H1 (cell line): ENCODE results near the gene ARMC9. TPM values are rescaled to one million over a fixed set of nuclear protein-coding genes. Genes with fewer than 3 reads are reported as not detected.

Experiments
- CHD2 ChIP-seq: IDR thresholded peaks from 2 replicates; pipeline ENCODE4 v1.6.1; 2012; ENCODE audit warnings: low read length, improper control_type of control experiment
- KDM4A ChIP-seq: IDR thresholded peaks from one replicate; pipeline ENCODE4 v1.7.1; 2012; ENCODE audit warnings: low read depth, mild to moderate bottlenecking, moderate library complexity, low read length, inconsistent platforms; ENCODE audit not compliant: severe bottlenecking
- KDM5A ChIP-seq: fragments of 200-600 bp; IDR thresholded peaks from 2 replicates; pipeline ENCODE4 v1.7.1; 2012; ENCODE audit warnings: mild to moderate bottlenecking, low read length, inconsistent platforms, mixed read lengths
- polyA plus RNA-seq, 7 experiments: library from polyadenylated mRNA; depleted of rRNA in 3 of 7; stranded (reverse) in 5 of 7; unstranded in 2 of 7; fragments of >200 nt in 5 of 7; fragments of 200-250 nt in 2 of 7; gene quantifications; 1 replicate in 5 of 7; 2 replicates in 1 of 7; 4 replicates in 1 of 7; pipeline versions ENCODE4 v1.2.1 to v1.2.3, GENCODE V29; 2011 to 2013; ENCODE audit warnings: missing spikeins in 2 of 7, mixed read lengths in 2 of 7
- total RNA-seq: library from RNA; stranded (reverse); fragmentation: NEBNext Ultra II Directional; extraction: Animal tissue kit (Norgen Biotek cat#: 25700); gene quantifications from 2 replicates; pipeline ENCODE4 v1.2.1, GENCODE V29; 2021
- TF ChIP-seq, protein P1 (sequence below): fragments of 300-600 bp; sonication (generic); IDR thresholded peaks from 2 replicates; pipeline ENCODE4 v1.7.1; 2012; ENCODE audit warnings: low read length, moderate library complexity, mild to moderate bottlenecking, inconsistent platforms; ENCODE audit not compliant: insufficient replicate concordance
- TF ChIP-seq, protein P2 (sequence below), 3 experiments: IDR thresholded peaks; 1 replicate in 2 of 3; 2 replicates in 1 of 3; pipeline versions ENCODE4 v1.5.1 to v1.6.1; 2011; ENCODE audit warnings: low read length in 3 of 3, mild to moderate bottlenecking in 3 of 3, inconsistent platforms in 2 of 3, low read depth in 1 of 3, moderate library complexity in 1 of 3; ENCODE audit not compliant: insufficient read depth in 1 of 3; ENCODE audit errors: control extremely low read depth in 1 of 3

The ARMC9 gene
- total and polyA plus RNA-seq, 2 of the 8 experiments (the other 6 are each of a cell fraction or from before 2014, with no cell fraction given) = 23.2 to 36.1 TPM

DNA sequence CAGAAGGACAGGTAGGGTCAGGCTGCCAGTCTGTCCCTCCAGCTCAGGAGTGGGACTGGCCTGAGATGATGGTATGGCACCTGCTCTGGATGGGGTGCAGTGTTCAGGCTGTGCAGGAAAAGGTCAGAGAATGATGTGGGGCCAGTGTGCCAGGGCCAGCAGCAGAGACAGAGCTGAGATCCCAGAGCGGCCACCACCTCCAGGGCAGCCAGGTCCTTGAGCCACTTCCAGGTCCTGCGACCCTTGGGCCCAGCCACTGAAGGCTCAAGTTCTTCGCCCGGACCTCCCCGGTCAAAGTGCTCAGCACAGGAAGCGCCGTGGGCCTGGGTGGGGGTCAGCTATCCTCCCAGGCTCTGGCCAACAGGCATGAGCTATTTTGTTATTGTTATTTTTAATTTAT, 12.1 kb upstream of the ARMC9 start (continued):
- TF ChIP-seq, protein P1, sequence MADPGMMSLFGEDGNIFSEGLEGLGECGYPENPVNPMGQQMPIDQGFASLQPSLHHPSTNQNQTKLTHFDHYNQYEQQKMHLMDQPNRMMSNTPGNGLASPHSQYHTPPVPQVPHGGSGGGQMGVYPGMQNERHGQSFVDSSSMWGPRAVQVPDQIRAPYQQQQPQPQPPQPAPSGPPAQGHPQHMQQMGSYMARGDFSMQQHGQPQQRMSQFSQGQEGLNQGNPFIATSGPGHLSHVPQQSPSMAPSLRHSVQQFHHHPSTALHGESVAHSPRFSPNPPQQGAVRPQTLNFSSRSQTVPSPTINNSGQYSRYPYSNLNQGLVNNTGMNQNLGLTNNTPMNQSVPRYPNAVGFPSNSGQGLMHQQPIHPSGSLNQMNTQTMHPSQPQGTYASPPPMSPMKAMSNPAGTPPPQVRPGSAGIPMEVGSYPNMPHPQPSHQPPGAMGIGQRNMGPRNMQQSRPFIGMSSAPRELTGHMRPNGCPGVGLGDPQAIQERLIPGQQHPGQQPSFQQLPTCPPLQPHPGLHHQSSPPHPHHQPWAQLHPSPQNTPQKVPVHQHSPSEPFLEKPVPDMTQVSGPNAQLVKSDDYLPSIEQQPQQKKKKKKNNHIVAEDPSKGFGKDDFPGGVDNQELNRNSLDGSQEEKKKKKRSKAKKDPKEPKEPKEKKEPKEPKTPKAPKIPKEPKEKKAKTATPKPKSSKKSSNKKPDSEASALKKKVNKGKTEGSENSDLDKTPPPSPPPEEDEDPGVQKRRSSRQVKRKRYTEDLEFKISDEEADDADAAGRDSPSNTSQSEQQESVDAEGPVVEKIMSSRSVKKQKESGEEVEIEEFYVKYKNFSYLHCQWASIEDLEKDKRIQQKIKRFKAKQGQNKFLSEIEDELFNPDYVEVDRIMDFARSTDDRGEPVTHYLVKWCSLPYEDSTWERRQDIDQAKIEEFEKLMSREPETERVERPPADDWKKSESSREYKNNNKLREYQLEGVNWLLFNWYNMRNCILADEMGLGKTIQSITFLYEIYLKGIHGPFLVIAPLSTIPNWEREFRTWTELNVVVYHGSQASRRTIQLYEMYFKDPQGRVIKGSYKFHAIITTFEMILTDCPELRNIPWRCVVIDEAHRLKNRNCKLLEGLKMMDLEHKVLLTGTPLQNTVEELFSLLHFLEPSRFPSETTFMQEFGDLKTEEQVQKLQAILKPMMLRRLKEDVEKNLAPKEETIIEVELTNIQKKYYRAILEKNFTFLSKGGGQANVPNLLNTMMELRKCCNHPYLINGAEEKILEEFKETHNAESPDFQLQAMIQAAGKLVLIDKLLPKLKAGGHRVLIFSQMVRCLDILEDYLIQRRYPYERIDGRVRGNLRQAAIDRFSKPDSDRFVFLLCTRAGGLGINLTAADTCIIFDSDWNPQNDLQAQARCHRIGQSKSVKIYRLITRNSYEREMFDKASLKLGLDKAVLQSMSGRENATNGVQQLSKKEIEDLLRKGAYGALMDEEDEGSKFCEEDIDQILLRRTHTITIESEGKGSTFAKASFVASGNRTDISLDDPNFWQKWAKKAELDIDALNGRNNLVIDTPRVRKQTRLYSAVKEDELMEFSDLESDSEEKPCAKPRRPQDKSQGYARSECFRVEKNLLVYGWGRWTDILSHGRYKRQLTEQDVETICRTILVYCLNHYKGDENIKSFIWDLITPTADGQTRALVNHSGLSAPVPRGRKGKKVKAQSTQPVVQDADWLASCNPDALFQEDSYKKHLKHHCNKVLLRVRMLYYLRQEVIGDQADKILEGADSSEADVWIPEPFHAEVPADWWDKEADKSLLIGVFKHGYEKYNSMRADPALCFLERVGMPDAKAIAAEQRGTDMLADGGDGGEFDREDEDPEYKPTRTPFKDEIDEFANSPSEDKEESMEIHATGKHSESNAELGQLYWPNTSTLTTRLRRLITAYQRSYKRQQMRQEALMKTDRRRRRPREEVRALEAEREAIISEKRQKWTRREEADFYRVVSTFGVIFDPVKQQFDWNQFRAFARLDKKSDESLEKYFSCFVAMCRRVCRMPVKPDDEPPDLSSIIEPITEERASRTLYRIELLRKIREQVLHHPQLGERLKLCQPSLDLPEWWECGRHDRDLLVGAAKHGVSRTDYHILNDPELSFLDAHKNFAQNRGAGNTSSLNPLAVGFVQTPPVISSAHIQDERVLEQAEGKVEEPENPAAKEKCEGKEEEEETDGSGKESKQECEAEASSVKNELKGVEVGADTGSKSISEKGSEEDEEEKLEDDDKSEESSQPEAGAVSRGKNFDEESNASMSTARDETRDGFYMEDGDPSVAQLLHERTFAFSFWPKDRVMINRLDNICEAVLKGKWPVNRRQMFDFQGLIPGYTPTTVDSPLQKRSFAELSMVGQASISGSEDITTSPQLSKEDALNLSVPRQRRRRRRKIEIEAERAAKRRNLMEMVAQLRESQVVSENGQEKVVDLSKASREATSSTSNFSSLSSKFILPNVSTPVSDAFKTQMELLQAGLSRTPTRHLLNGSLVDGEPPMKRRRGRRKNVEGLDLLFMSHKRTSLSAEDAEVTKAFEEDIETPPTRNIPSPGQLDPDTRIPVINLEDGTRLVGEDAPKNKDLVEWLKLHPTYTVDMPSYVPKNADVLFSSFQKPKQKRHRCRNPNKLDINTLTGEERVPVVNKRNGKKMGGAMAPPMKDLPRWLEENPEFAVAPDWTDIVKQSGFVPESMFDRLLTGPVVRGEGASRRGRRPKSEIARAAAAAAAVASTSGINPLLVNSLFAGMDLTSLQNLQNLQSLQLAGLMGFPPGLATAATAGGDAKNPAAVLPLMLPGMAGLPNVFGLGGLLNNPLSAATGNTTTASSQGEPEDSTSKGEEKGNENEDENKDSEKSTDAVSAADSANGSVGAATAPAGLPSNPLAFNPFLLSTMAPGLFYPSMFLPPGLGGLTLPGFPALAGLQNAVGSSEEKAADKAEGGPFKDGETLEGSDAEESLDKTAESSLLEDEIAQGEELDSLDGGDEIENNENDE = no peak
- TF ChIP-seq, protein P2, sequence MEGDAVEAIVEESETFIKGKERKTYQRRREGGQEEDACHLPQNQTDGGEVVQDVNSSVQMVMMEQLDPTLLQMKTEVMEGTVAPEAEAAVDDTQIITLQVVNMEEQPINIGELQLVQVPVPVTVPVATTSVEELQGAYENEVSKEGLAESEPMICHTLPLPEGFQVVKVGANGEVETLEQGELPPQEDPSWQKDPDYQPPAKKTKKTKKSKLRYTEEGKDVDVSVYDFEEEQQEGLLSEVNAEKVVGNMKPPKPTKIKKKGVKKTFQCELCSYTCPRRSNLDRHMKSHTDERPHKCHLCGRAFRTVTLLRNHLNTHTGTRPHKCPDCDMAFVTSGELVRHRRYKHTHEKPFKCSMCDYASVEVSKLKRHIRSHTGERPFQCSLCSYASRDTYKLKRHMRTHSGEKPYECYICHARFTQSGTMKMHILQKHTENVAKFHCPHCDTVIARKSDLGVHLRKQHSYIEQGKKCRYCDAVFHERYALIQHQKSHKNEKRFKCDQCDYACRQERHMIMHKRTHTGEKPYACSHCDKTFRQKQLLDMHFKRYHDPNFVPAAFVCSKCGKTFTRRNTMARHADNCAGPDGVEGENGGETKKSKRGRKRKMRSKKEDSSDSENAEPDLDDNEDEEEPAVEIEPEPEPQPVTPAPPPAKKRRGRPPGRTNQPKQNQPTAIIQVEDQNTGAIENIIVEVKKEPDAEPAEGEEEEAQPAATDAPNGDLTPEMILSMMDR (IDR thresholded peaks at IDR 0.05; ENCODE audit: control extremely low read depth in 1 of 3, insufficient read depth in 1 of 3, low read depth in 1 of 3, low read length in 3 of 3) = no peak
- TF ChIP-seq CHD2 = no peak
- TF ChIP-seq KDM4A = no peak
- no peak for TF ChIP-seq KDM5A
- TF ChIP-seq, all 59 proteins: peak for 0
